MM.1S (cell line): ENCODE data around the gene SPOCK2.

ENCODE experiments used
- CTCF ChIP-seq: fragments of 300-600 bp; sonication (generic); IDR thresholded peaks from 2 replicates; pipeline ENCODE4 v1.5.1; 2016; ENCODE audit warnings: antibody characterized with exemption, low read length, mixed read lengths
- EZH2 ChIP-seq: fragments of 300-600 bp; sonication (generic); optimal IDR thresholded peaks from 2 replicates; pipeline ENCODE3; 2017; ENCODE audit warnings: low read depth, mild to moderate bottlenecking, antibody characterized with exemption, low read length, mixed read lengths

GRCh38 chr10:72037811-72038210 lies 50.5 kb downstream of the SPOCK2 start:
- TF ChIP-seq CTCF (no peak), EZH2 (no peak)
